Stimulated activated CD8-positive, alpha-beta memory T cell treated with anti-CD3 and anti-CD28 coated beads, Interleukin-2, amount 100 ng/mL, for 1 hour (primary cell): ENCODE measurements around the gene C5orf63.
A peak's percentile ranks its signal among the peaks of the same experiment; 100 is the strongest.
"Not testable (repeated sequence)": the region's sequence is repeated elsewhere in the genome, so short reads cannot be mapped to it uniquely, and the experiment has no call there.

Experiments
- DNase-seq, 2 donors: peaks; one replicate each; pipeline ENCODE4 v3.0.0-alpha.2; 2020; ENCODE audit warnings: low read depth in 2 of 2

Gene C5orf63

DNA sequence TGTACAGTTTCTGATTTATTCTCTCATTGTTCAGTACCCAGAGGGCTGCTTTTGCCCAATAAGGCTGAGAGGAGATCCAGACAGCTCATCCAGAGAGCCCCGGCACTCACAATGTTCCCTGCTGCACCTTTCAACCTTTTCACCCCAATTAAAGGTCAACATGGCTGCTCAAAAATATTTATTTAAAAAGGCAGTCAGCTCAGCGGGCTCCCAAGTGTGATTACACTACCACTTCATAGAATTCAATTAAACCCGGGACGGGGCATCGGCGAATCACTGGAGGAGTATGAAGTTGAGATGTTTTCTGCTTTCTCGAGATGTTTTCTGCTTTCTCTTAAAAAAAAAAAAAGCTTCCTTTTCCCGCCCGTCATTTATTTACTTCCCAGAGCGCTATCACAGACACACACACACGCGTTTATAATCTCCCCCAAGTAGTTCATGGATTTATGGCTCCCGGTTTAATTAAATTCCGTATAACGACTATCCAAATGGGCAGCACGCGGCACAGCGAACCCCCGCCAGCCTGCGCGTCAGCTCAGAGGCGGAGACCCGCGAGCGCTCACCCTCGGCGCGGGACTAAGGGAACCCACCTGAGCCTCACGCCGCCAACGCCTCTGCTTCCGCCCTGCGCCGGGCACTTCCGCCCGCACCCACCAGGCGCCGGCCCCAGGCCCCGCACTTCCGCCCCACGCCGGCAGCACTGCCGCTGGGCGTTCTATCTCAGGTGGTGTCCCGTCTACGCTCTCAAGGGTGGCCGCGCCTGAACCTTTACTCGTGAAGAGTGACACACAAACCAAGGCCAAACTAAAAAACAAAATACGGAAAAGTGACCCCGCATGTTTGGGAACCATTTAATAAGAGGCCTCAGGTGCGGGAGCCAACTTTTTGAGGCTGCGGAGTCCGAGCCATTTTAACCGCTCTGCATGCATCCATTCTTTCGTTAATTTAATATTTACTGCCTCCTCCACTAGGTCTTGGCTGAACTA is at the start of gene C5orf63:
Gene C5orf63, minus strand, starts transcription at position 642 of the 986 bp plus-strand sequence. CDS start 14,507 bp downstream, outside the sequence.
- DNase-seq: peak; percentile 23 to 40

- no peak for DNase-seq
Measured at GRCh38 chr5:127112347-127112864, 39.1 kb upstream of the C5orf63 start.

GRCh38 chr5:127111112-127111511 is 37.8 kb upstream of the C5orf63 start:
- DNase-seq: no peak

- not testable (repeated sequence) for DNase-seq
Measured at GRCh38 chr5:127108624-127109260, 35.4 kb upstream of the C5orf63 start.

DNA sequence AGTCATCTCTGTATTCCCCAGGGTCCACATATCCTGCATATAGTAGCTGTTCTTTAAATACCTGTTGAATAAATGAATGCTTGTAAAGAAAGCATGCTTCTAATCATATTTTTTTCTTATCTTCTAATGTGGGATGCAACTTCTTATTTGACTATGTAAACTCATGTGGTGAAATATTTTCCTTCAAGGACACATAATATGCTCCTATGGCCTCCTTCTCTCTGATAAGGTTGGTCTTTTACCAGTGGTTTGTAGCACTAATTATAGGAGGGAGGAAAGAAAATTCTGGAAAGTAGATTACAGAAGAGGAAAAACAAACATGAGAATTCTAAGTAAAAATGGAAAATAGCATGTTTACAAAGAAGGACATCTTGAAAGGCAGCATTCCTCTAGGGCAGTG is 28.6 kb upstream of the C5orf63 start:
- no peak for DNase-seq

DNA sequence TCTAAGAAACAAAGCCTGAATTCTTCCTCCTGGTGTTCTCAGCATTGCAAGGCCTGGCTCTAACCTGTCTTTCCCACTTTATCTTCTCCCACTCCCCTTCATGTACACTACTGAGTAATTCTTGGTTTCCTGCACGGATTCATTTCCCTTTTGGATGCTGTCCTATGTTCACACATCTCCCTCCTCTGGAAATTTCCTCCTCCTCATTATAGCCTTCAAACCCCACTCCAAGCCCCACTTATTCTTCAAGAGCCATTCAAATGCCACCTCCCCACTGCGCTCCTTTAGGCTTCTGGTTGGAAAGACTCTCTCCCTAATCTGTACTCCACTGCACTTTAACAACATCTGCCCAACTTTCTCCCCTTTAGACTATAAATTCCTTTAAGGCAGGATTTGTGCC is 28.2 kb upstream of the C5orf63 start:
- DNase-seq: no peak

DNA sequence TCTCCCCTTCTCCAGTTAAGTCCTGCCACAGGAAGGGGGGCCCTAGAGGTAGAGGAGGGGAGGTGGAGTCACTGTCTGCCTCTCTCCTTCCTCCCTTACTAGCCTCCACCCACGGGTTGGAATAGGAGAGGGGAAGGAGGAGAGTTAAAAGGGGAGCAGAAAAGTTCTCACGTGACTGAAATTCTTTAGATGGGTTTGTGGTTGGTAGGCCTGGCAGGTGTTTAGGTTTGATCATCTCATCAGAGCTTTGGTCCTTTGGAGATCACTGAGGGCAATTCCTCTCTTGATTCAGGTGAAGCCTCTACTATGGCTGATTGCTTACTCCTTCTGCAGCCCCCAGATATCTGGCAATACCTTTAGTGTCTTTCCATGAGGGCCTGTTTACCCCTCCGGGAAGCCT is 24.9 kb upstream of the C5orf63 start:
- no peak for DNase-seq

- no peak for DNase-seq
Measured at GRCh38 chr5:127097278-127097677, 24.0 kb upstream of the C5orf63 start.

GRCh38 chr5:127096328-127096993 is 23.2 kb upstream of the C5orf63 start:
- no peak for DNase-seq

DNA sequence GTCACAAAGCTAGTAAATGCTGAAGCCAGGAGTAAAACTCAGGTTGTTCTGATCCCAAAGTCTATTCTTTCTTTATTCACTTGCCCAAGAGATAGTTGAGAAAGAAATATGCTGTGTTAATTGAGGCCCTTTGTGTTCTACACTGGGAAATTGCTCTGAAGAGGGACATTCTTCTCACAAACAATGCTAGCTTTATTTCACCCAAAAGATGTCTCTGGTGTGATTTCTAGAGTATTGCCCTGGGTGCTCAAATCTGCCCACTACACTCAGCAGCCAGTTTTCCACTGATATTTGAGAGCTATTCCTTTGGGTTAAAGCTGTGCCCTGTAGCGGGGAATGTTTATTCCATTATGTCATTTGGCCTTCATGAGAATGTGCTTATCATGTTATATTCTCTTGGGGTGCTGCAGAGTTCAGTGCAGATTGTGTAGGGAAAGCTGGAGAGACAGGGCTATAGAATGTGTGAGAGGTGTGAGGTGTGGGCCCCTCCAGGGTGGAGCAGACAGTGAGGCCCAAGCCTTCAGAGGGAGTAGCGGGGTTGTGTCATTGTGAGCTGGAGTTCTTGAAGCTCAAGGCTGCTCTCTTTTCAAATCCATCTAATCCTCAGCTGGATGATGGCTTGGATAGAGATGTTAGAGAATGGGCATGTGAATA is 21.0 kb upstream of the C5orf63 start:
- no peak for DNase-seq

DNA sequence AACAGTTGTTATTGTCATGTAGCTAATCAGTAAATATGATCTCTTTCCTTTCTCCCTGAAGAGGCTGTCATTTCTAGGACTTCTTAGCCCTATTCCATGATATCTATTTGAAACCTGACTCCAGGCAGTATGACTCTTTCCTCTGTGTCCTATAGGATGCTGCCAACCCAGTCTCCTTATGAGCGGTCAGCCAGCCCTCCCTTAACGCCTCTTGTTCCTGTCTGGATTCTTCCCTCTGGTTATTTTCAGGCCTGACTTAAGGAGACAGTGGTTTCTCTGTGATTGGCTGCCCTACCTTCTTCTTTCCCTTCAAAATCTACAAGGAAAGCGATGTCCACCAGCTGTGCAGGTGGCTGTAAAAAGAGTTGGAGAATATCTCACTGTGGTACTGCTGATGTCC is 19.4 kb upstream of the C5orf63 start:
- DNase-seq: no peak

DNA sequence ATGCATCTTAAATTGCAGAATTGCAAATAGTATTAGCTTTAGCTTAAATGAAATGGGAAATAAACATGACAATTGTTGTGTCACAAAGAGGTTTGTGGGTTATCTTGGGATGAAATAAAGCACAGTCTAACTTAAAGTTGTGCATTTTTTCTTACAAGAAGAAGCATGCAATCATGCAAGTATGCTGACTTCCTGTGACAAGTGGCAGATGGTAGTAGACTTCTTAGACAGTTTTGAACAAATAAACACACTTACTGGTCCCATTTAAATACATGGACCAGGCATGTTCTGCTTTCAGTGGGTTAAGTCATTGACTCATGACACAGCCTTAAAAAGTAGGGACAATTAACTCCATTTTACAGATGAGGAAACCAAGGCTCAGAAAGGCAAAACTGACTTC is 15.9 kb upstream of the C5orf63 start:
- no peak for DNase-seq

- no peak for DNase-seq
Measured at GRCh38 chr5:127088251-127088650, 14.9 kb upstream of the C5orf63 start.

- no peak for DNase-seq
Measured at GRCh38 chr5:127086589-127086988, 13.3 kb upstream of the C5orf63 start.

DNA sequence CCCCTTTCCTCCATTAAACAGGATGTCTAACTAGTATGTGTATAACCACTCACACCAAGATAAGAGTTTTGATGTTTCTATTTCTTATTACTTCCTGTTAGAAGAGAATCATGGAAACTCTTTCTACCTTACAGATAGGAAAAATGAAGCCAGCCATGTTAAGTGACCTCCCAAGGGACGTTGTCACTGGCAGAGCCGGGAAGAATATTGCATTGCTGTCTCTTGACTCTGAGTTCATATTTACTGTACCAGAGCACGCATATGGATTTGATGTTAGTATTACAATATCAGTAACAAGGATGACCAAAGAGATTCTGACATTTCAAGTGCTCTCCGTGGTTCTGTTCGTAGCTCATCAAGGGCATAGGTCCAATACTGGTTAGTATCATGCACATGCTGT is 12.5 kb upstream of the C5orf63 start:
- DNase-seq: no peak

DNA sequence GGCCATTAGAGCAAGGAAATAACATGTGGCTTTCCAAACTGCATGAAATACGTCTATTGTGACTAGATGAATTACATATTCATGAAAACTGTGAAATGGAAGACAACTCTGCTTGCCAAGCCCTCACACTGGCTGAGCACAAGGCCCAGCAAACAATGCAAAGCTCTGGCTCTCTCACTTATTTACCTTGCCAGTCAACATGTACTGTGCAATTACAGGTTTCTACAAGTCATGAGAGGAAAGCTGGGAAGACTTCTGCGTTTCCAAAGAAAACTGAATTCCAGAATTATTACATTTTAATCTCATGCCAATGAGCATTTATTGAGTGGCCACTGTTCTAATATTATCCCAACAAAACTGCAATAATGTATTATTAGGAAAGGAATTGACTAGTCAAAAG is 12.1 kb upstream of the C5orf63 start:
- no peak for DNase-seq

DNA sequence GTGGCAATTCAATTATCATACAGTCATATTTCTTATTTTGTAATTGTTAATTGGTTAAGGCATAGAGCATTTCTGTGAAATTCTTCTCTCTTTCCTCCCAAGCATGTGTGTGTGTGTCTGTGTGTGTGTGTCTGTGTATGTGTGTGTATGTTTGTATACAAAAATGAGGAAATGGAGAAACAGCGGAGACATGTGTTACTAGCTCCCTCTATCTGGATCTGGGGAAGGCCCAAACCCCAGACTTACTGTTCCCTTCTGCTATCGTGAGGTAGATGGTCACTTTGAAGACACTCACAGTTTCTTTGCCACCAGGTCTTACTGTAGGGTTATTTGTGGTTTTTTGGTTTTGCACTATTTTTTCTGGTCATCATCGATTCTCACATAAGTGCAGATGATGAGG is 11.4 kb upstream of the C5orf63 start:
- DNase-seq: no peak

DNA sequence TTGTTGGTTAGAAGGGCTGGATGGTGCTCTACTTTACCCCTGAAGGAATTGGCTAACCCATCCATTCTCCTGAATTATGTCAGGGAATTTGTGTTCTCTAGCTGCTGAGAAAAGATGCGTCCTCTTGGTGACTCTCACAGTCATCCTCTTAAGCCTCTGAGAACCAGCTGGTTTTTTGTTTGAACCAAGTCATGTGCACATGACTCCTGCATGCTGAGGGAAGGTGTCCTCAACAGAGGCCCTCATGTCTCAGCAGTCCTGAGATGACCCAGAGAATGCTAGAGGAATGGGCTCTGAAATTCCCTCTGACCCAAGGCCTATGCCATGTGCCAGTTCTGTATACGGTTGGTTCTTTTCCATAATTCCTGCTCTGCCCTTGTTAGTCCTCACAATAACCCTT is 10.4 kb upstream of the C5orf63 start:
- no peak for DNase-seq

DNA sequence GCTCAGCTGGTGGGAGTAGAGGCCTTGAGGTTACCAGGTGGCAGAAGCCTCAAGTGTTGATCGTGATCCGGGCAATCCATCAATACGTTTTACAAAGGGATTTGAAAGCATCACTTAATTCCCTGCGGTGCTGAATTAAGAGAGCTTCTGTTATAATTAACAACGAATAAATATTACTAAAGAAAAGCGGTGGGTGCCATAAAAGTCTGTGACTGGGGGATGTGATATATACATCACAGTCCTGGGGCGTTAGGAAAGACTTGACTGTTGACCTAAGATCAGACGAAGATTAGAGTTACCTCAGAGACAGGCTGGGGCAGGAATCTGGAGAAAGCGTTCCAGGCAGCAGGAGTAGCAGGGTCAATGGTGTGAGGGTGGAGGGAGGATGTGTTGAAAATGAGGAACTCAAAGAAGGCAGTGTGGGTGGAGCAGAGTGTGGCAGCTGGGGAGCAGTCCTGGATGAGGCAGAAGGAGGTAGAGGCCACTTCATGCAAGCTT is 6.7 kb upstream of the C5orf63 start:
- DNase-seq: no peak

DNA sequence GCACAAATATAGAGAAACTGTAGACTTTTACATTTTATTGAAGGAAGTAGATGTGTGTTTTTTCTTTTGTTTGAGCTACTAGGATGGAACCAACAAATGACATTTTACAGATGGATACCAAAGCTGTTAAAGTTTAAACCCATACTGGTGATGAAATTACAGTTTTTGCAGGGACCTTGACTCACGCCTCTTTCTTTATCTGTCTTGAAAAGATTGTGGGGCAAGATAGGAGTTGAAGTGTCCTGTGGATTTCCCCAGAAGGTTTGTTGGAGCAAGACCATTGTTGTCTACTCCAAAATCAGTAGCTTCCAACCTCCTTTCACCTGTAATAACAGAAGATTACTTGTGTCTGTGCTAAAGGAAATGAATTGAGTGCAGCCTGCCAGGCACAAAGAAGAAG is 4.1 kb upstream of the C5orf63 start:
- no peak for DNase-seq

GRCh38 chr5:127076315-127077129 is 3.2 kb upstream of the C5orf63 start:
- DNase-seq: no peak
